Ishikawa (cell line): Measurements from ENCODE around the gene PRSS12.

ENCODE experiments used
- CEBPB ChIP-seq: IDR thresholded peaks from 2 replicates; pipeline ENCODE4 v1.6.1; 2012
- CREB1 ChIP-seq: IDR thresholded peaks from 2 replicates; pipeline ENCODE4 v1.6.1; 2012; ENCODE audit warnings: low read depth
- FOXM1 ChIP-seq: IDR thresholded peaks from 2 replicates; pipeline ENCODE4 v1.6.1; 2012; ENCODE audit warnings: low read depth, borderline replicate concordance
- MAX ChIP-seq: IDR thresholded peaks from 2 replicates; pipeline ENCODE4 v1.6.1; 2012
- NFIC ChIP-seq: IDR thresholded peaks from 2 replicates; pipeline ENCODE4 v1.6.1; 2012
- RAD21 ChIP-seq: IDR thresholded peaks from 2 replicates; pipeline ENCODE4 v1.6.1; 2012; ENCODE audit warnings: low read depth
- REST ChIP-seq: IDR thresholded peaks from 2 replicates; pipeline ENCODE4 v1.6.1; 2012; ENCODE audit warnings: low read depth, mild to moderate bottlenecking
- TAF1 ChIP-seq: IDR thresholded peaks from 2 replicates; pipeline ENCODE4 v1.6.1; 2012; ENCODE audit warnings: low read depth, mild to moderate bottlenecking
- TCF12 ChIP-seq: IDR thresholded peaks from 2 replicates; pipeline ENCODE4 v1.6.1; 2012; ENCODE audit warnings: low read depth
- TEAD4 ChIP-seq: IDR thresholded peaks from 2 replicates; pipeline ENCODE4 v1.6.1; 2012
- USF1 ChIP-seq: IDR thresholded peaks from 2 replicates; pipeline ENCODE4 v1.6.1; 2012
- YY1 ChIP-seq: IDR thresholded peaks from 2 replicates; pipeline ENCODE4 v1.6.1; 2012; ENCODE audit warnings: low read depth
- ZBTB7A ChIP-seq: IDR thresholded peaks from 2 replicates; pipeline ENCODE4 v1.6.1; 2012; ENCODE audit warnings: low read depth

GRCh38 chr4:118395057-118395644 is 42.3 kb upstream of the PRSS12 start:
- TF ChIP-seq YY1 (no peak), TEAD4 (no peak), FOXM1 (no peak), RAD21 (no peak), USF1 (no peak), CEBPB (no peak), REST (no peak), NFIC (no peak), CREB1 (no peak), TAF1 (no peak), TCF12 (no peak), MAX (no peak), ZBTB7A (no peak)
